ENCODE data around the gene CPA1.

Gene CPA1

DNA sequence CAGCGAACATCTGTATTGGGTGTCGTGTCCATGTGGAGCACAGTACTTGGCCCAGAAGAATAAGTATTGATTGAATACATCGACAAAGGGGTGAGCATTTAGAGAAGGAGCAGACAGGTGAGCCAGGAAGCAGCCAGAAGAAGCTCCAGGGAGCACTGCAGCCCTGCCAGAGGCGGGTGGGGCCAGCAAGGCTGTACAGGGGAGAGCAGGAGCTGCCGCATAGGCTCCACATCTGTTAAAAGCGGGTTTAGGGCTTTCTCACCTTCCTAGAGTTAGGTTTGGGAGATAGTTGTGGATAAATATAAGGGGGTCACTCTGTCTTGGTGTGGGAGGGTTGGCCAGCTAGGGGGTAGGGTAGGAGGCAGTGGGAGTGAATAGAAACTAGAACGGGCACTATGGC lies 1.3 kb upstream of the CPA1 start:
- peaks cover 0 to 9% of the 10 kb centered on the region in 2 donors for H3K4me1 ChIP-seq (ENCODE audit: control insufficient read depth in 1 of 2, insufficient read depth in 2 of 2, low read length in 2 of 2)
- H3K27ac ChIP-seq (ENCODE audit: low read length), result no peak overlapping the region
- no peaks in the 10 kb centered on the region for H3K27me3 ChIP-seq (ENCODE audit: low read depth, low read length)
- H3K36me3 ChIP-seq (ENCODE audit: control insufficient read depth in 1 of 2, insufficient read depth in 2 of 2, low read length in 2 of 2), result no peaks in the 10 kb centered on the region
- no peaks in the 10 kb centered on the region for H3K9me3 ChIP-seq (ENCODE audit: control insufficient read depth in 1 of 2, low read length in 2 of 2)
- H3K4me3 ChIP-seq (ENCODE audit: low read depth in 1 of 2, low read length in 2 of 2), result no peak overlapping the region

DNA sequence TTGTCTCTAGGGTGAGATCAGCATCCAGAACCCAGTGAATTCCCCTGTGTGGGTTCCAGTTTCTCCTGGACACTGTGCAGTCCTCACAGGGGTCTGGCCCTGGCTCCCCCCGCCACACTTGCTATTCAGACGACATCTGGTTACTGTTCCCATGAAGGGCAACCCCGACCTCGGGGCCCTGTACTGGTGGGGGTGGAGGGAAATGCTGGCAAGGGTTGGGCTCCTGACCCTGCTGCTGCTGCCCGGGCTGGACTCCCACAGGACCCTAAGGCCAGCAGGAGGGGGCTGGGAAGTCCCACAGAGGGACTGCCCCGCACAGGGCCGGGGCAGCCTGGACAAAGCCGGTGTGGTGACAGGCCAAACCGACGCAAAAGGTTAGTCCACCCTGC lies 768 bp upstream of the CPA1 start:
- Histone ChIP-seq H3K9me3 (ENCODE audit: control insufficient read depth in 1 of 2, low read length in 2 of 2) (no peaks in the 10 kb centered on the region), H3K36me3 (ENCODE audit: control insufficient read depth in 1 of 2, insufficient read depth in 2 of 2, low read length in 2 of 2) (no peaks in the 10 kb centered on the region), H3K4me1 (ENCODE audit: control insufficient read depth in 1 of 2, insufficient read depth in 2 of 2, low read length in 2 of 2) (peaks cover 0 to 9% of the 10 kb centered on the region in 2 donors), H3K4me3 (ENCODE audit: low read depth in 1 of 2, low read length in 2 of 2) (no peak overlapping the region), H3K27me3 (ENCODE audit: low read depth, low read length) (no peaks in the 10 kb centered on the region), H3K27ac (ENCODE audit: low read length) (no peak overlapping the region)

DNA sequence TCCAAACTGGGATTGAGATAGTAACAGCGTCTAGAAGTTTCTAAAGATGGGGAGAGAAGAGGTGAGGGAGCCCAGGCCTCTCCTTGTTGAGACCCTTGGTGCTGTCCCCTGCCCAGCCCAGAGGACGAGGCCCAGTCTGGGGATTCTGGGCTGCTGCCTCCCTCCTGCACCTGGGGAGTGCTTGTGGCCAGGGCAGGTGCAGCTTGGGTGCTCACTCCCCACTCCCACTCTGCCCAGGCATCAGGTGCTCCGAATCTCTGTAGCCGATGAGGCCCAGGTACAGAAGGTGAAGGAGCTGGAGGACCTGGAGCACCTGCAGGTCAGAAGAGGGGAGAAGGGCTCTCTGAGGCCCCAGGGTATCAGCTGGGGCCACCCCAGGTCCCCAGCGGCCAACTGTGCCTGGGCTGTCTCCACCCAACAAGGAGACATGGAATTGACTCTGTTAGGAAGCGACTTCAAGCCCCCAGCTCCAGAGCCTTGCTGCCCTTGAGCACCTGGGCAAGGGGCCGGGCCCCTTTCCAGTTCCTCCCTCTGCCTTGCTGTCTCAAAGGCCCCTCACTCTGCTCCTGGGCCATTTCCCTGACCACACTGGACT lies 664 bp downstream of the CPA1 start:
- Histone ChIP-seq H3K9me3 (ENCODE audit: control insufficient read depth in 1 of 2, low read length in 2 of 2) (no peaks in the 10 kb centered on the region), H3K4me1 (ENCODE audit: control insufficient read depth in 1 of 2, insufficient read depth in 2 of 2, low read length in 2 of 2) (peaks cover 0 to 9% of the 10 kb centered on the region in 2 donors), H3K27ac (ENCODE audit: low read length) (no peak overlapping the region), H3K27me3 (ENCODE audit: low read depth, low read length) (no peaks in the 10 kb centered on the region), H3K4me3 (ENCODE audit: low read depth in 1 of 2, low read length in 2 of 2) (no peak overlapping the region), H3K36me3 (ENCODE audit: control insufficient read depth in 1 of 2, insufficient read depth in 2 of 2, low read length in 2 of 2) (no peaks in the 10 kb centered on the region)

DNA sequence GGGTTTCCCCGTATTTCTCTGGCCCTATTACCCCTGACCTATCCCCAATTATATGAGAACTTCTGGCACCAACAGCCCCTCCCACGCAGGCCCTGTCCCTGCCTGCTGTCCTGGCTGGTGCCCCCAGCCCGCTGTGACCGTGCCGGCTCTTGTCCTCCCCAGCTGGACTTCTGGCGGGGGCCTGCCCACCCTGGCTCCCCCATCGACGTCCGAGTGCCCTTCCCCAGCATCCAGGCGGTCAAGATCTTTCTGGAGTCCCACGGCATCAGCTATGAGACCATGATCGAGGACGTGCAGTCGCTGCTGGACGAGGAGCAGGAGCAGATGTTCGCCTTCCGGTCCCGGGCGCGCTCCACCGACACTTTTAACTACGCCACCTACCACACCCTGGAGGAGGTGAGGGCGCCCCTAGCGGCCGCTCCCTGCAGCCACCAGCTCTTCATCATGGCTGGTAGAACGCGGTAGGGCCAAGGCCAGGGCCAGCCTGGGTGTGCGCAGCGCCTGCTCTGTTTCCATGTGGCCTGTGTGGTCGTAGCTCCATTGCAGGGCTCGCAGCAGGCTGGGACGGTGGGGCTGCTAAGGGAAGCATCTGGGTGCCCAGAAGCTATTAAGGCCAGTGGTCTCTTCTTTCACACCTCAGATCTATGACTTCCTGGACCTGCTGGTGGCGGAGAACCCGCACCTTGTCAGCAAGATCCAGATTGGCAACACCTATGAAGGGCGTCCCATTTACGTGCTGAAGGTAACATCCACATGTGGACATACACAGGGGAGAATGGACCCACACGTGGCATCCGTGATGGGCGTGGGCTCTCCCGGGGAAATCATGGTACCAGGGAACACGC lies 1.4 kb downstream of the CPA1 start:
- no peaks in the 10 kb centered on the region for H3K27me3 ChIP-seq (ENCODE audit: low read depth, low read length)
- peaks cover 0 to 9% of the 10 kb centered on the region in 2 donors for H3K4me1 ChIP-seq (ENCODE audit: control insufficient read depth in 1 of 2, insufficient read depth in 2 of 2, low read length in 2 of 2)
- no peak overlapping the region for H3K27ac ChIP-seq (ENCODE audit: low read length)

DNA sequence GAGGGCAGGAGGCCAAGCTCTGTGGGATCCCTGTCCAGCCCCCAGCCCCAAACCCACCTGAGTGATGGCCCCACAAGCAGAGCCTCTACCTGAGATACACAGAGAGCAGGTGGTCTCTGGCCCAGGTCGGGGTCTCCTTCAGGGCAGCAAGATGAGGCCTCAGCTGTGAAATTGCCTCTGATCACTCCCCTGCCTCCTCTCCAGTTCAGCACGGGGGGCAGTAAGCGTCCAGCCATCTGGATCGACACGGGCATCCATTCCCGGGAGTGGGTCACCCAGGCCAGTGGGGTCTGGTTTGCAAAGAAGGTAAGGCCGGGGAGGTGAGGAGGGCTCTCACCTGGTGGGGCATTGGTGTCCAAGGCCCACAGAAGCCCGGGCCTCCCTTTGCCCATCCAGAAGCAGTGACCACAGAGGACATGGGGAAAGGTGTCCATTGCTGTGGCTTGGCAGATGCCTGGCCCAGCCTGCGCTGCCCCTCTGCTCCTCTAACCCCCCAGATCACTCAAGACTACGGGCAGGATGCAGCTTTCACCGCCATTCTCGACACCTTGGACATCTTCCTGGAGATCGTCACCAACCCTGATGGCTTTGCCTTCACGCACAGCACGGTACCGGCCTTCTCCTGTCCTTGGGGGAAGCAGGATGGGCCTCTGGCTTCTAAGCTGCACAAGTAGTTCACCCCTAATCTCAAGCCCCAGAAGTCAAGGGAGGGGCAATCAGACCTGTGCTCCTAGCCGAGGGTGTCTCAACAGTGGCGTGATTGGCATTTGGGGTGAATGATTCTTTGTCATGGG lies 3.1 kb downstream of the CPA1 start:
- H3K4me1 ChIP-seq (ENCODE audit: control insufficient read depth in 1 of 2, insufficient read depth in 2 of 2, low read length in 2 of 2), result peaks cover 0 to 9% of the 10 kb centered on the region in 2 donors
- H3K27ac ChIP-seq (ENCODE audit: low read length), result no peak overlapping the region
- H3K36me3 ChIP-seq (ENCODE audit: control insufficient read depth in 1 of 2, insufficient read depth in 2 of 2, low read length in 2 of 2), result no peaks in the 10 kb centered on the region
- H3K9me3 ChIP-seq (ENCODE audit: control insufficient read depth in 1 of 2, low read length in 2 of 2), result no peaks in the 10 kb centered on the region
- H3K27me3 ChIP-seq (ENCODE audit: low read depth, low read length), result no peaks in the 10 kb centered on the region
- H3K4me3 ChIP-seq (ENCODE audit: low read depth in 1 of 2, low read length in 2 of 2), result no peak overlapping the region

More for the DNA sequence above, 1.4 kb downstream of the CPA1 start:
- no peaks in the 10 kb centered on the region for H3K9me3 ChIP-seq (ENCODE audit: control insufficient read depth in 1 of 2, low read length in 2 of 2)
- no peak overlapping the region for H3K4me3 ChIP-seq (ENCODE audit: low read depth in 1 of 2, low read length in 2 of 2)
- H3K36me3 ChIP-seq (ENCODE audit: control insufficient read depth in 1 of 2, insufficient read depth in 2 of 2, low read length in 2 of 2), result no peaks in the 10 kb centered on the region

DNA sequence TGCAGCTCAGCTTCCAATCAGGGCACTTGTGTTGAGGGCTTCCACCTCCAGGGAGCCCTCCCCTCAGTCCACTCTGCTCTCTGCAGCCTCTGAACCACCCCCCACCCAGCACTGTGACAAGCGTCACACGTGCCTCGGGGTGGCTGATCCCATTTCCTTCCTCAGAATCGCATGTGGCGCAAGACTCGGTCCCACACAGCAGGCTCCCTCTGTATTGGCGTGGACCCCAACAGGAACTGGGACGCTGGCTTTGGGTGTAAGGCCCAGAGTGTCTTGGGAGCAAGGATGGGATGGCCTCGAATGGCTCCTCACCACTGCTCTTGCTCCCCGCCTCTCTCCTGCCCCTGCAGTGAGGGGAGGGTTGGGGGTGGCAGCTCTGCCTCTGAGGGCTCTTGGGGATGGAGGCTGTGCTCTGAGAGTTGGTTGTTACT lies 4.1 kb downstream of the CPA1 start:
- no peak overlapping the region for H3K27ac ChIP-seq (ENCODE audit: low read length)
- H3K4me1 ChIP-seq (ENCODE audit: control insufficient read depth in 1 of 2, insufficient read depth in 2 of 2, low read length in 2 of 2), result peaks cover 0 to 9% of the 10 kb centered on the region in 2 donors
- no peaks in the 10 kb centered on the region for H3K9me3 ChIP-seq (ENCODE audit: control insufficient read depth in 1 of 2, low read length in 2 of 2)
- no peaks in the 10 kb centered on the region for H3K36me3 ChIP-seq (ENCODE audit: control insufficient read depth in 1 of 2, insufficient read depth in 2 of 2, low read length in 2 of 2)
- no peak overlapping the region for H3K4me3 ChIP-seq (ENCODE audit: low read depth in 1 of 2, low read length in 2 of 2)
- H3K27me3 ChIP-seq (ENCODE audit: low read depth, low read length), result no peaks in the 10 kb centered on the region

DNA sequence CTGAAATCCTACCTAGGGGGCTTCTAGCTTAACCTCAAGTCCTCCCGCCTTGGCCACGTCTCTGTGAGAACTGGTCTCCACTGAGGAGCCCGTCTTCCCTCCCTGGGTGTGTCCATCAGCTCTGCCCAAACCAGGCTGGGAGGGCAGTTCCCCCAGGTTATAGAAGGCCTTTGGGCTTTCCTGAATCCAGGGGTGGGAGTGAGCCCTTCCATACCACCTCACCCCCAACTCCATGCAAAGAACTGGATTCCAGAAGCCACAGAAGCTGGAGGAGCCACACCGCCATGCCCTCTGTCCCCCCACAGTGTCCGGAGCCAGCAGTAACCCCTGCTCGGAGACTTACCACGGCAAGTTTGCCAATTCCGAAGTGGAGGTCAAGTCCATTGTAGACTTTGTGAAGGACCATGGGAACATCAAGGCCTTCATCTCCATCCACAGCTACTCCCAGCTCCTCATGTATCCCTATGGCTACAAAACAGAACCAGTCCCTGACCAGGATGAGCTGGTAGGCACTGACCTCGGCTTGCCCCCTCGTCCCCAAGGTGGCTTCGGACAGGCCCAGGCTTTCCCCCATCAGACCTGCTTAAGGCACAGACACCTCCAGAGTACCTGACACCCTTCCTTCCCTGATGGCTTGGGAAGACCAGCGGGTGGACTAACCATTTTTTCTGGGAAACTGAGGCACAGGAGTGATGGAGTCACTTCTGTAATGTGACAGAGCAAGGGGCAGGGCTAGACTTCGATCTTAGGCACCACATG lies 4.7 kb downstream of the CPA1 start:
- Histone ChIP-seq H3K27ac (ENCODE audit: low read length) (no peak overlapping the region), H3K36me3 (ENCODE audit: control insufficient read depth in 1 of 2, insufficient read depth in 2 of 2, low read length in 2 of 2) (no peaks in the 10 kb centered on the region), H3K9me3 (ENCODE audit: control insufficient read depth in 1 of 2, low read length in 2 of 2) (no peaks in the 10 kb centered on the region), H3K27me3 (ENCODE audit: low read depth, low read length) (no peaks in the 10 kb centered on the region), H3K4me3 (ENCODE audit: low read depth in 1 of 2, low read length in 2 of 2) (no peak overlapping the region), H3K4me1 (ENCODE audit: control insufficient read depth in 1 of 2, insufficient read depth in 2 of 2, low read length in 2 of 2) (peaks cover 0 to 6% of the 10 kb centered on the region in 2 donors)

DNA sequence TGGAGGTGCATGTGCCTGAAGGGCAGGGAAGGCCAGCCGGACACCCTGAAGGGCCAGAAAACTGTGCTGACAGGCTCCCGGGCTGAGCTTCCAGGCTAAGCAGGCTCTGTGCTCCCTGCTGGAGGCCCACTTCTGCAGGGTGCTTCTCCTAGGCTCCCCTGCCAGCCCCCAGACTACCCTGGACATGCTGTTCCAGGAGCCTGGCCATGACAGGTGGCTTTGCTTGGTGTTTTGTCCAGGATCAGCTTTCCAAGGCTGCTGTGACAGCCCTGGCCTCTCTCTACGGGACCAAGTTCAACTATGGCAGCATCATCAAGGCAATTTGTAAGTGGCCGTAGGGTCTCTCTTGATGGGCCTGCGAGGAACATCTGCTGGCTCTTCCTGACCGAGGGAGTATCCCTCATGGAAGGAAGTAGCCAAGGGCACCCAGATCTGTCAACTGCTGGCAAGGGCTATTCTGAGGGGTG lies 5.3 kb downstream of the CPA1 start:
- H3K27me3 ChIP-seq (ENCODE audit: low read depth, low read length), result no peaks in the 10 kb centered on the region
- no peaks in the 10 kb centered on the region for H3K36me3 ChIP-seq (ENCODE audit: control insufficient read depth in 1 of 2, insufficient read depth in 2 of 2, low read length in 2 of 2)
- no peaks in the 10 kb centered on the region for H3K9me3 ChIP-seq (ENCODE audit: control insufficient read depth in 1 of 2, low read length in 2 of 2)
- no peak overlapping the region for H3K4me3 ChIP-seq (ENCODE audit: low read depth in 1 of 2, low read length in 2 of 2)
- H3K4me1 ChIP-seq (ENCODE audit: control insufficient read depth in 1 of 2, insufficient read depth in 2 of 2, low read length in 2 of 2), result no peaks in the 10 kb centered on the region
- H3K27ac ChIP-seq (ENCODE audit: low read length), result no peak overlapping the region

DNA sequence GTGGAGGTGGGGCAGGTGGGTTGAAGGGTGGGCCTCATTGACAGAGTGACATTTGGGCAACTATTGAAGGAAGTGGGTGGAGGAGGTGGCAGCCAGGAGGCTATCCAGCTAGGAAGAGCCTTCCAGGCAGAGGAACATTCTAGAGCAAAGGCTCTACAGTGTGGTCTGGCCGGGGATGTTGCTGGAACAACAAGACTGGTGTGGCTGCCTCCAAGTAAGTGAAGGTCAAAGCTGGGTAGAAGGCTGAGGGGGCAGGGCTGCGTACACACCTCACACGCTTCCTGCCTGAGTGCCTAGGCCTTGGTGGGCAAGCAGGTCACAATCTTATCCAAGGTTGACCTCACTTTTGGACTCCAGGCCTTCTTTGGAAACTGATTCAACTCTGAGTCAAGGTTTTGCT lies 6.6 kb downstream of the CPA1 start:
- Histone ChIP-seq H3K4me3 (ENCODE audit: low read depth in 1 of 2, low read length in 2 of 2) (no peak overlapping the region), H3K27me3 (ENCODE audit: low read depth, low read length) (no peaks in the 10 kb centered on the region), H3K9me3 (ENCODE audit: control insufficient read depth in 1 of 2, low read length in 2 of 2) (no peaks in the 10 kb centered on the region), H3K4me1 (ENCODE audit: control insufficient read depth in 1 of 2, insufficient read depth in 2 of 2, low read length in 2 of 2) (peaks cover 0 to 3% of the 10 kb centered on the region in 2 donors), H3K27ac (ENCODE audit: low read length) (no peak overlapping the region), H3K36me3 (ENCODE audit: control insufficient read depth in 1 of 2, insufficient read depth in 2 of 2, low read length in 2 of 2) (no peaks in the 10 kb centered on the region)

DNA sequence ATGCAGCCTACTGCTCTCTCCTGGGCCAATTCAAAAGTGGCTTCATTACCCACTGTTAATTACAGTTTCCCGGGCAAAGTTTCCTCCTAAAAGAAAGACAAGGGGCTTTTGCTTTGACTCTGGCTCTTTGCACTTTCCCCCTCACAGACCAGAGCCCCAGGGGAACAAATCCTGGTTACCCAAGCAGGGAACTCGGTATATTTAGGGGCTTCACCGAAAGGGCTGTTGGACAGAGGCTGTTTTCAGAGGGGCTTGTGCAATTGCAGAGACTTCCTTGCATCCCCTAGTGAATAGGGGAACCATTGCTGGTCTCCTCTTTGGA lies 7.0 kb downstream of the CPA1 start:
- H3K4me1 ChIP-seq (ENCODE audit: control insufficient read depth in 1 of 2, insufficient read depth in 2 of 2, low read length in 2 of 2), result peaks cover 0 to 3% of the 10 kb centered on the region in 2 donors

More for the DNA sequence above, 7.0 kb downstream of the CPA1 start:
- no peaks in the 10 kb centered on the region for H3K36me3 ChIP-seq (ENCODE audit: control insufficient read depth in 1 of 2, insufficient read depth in 2 of 2, low read length in 2 of 2)
- H3K9me3 ChIP-seq (ENCODE audit: control insufficient read depth in 1 of 2, low read length in 2 of 2), result no peaks in the 10 kb centered on the region
- no peak overlapping the region for H3K27ac ChIP-seq (ENCODE audit: low read length)
- no peak overlapping the region for H3K4me3 ChIP-seq (ENCODE audit: low read depth in 1 of 2, low read length in 2 of 2)
- no peaks in the 10 kb centered on the region for H3K27me3 ChIP-seq (ENCODE audit: low read depth, low read length)

All from muscle layer of duodenum (tissue), 2 donors.